Omental fat pad (tissue), 4 donors: ENCODE data around the gene MROH9. TPM values are rescaled to one million over a fixed set of nuclear protein-coding genes. Genes with fewer than 3 reads are reported as not detected.

ENCODE experiments used
- ATAC-seq: fragments of 150-250 bp; one replicate; pipeline ENCODE4 v1.9.1; 2016; ENCODE audit warnings: mild to moderate bottlenecking, moderate library complexity; ENCODE audit not compliant: low FRiP score
- DNase-seq: peaks from one replicate; pipeline ENCODE4 v3.0.0-alpha.2; 2019; ENCODE audit warnings: low spot score
- CTCF ChIP-seq, 3 donors: fragments of 450-650 bp; IDR thresholded peaks; one replicate each; pipeline ENCODE4 v1.5.1; 2016 to 2017; ENCODE audit warnings: antibody characterized with exemption in 3 of 3, mild to moderate bottlenecking in 3 of 3, moderate library complexity in 2 of 3
- total RNA-seq, 4 donors: library from RNA; depleted of rRNA; stranded (reverse); fragments of >200 nt; gene quantifications; one replicate each; pipeline ENCODE4 v1.1.0, GENCODE V29; 2016

Gene MROH9
- total RNA-seq, 4 donors from 2014 or later = 0.24 TPM; not detected in 3

- ATAC-seq (no peak), DNase-seq (no peak)
- no peak for TF ChIP-seq CTCF (IDR thresholded peaks at IDR 0.05)
Observed at GRCh38 chr1:171038284-171038683, 103.0 kb downstream of the MROH9 start.

GRCh38 chr1:171048014-171048413 is 112.7 kb downstream of the MROH9 start:
- ATAC-seq (no peak), DNase-seq (no peak)
- TF ChIP-seq CTCF (IDR thresholded peaks at IDR 0.05) = no peak

- DNase-seq (no peak), ATAC-seq (no peak)
- TF ChIP-seq CTCF (IDR thresholded peaks at IDR 0.05) = no peak
Observed at GRCh38 chr1:171052977-171053376, 117.6 kb downstream of the MROH9 start.

GRCh38 chr1:171055966-171056643 is 120.8 kb downstream of the MROH9 start:
- ATAC-seq = no peak
- DNase-seq = no peak
- TF ChIP-seq CTCF (IDR thresholded peaks at IDR 0.05) = no peak

GRCh38 chr1:171061425-171062143 is 126.2 kb downstream of the MROH9 start:
- TF ChIP-seq CTCF (IDR thresholded peaks at IDR 0.05) = no peak
- ATAC-seq (no peak), DNase-seq (no peak)

- DNase-seq = no peak
- no peak for TF ChIP-seq CTCF (IDR thresholded peaks at IDR 0.05)
- no peak for ATAC-seq
Observed at GRCh38 chr1:171062902-171063301, 127.6 kb downstream of the MROH9 start.

- ATAC-seq (no peak), DNase-seq (no peak)
- no peak for TF ChIP-seq CTCF (IDR thresholded peaks at IDR 0.05)
Observed at GRCh38 chr1:171075041-171075440, 139.7 kb downstream of the MROH9 start.
